ENCODE results near the gene CKAP5. TPM values are rescaled to one million over a fixed set of nuclear protein-coding genes. Genes with fewer than 3 reads are reported as not detected.

CKAP5 gene
- total RNA-seq, 2 donors from 2014 or later = 162 to 211 TPM

DNA sequence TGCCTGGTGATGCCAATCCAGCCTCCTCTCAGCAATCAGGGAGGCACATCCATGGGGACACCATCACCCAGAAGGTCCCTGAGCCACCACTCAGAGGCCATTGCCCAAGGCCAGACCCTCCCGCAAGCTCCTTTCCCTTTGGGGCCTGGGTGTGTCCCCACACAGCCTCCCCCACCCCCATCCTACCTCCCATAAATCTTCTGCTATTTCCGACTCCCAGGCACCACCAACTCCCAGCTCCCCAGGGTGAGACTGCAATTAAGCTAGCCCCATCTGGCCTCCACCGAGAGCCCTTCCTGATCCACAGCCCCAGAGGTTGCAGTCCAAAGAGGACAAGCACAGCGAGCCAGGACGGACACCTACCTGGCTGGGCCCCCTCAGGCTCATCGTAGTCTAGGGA is 152.0 kb downstream of the CKAP5 start:
- H3K4me3 ChIP-seq (ENCODE audit: low read length) = no peak overlapping the region
- 91% methylated on average over 6 of the region's 6 CpGs; no CpG with 5 or more reads in 1 of the 2 experiments for WGBS, 2 experiments (ENCODE audit: insufficient coverage in 1 of 2, insufficient read length in 1 of 2)
- Mint-ChIP-seq H3K27ac (no peak overlapping the region), H3K4me1 (peaks cover 5% of the 10 kb centered on the region), H3K9me3 (no peaks in the 10 kb centered on the region), H3K4me3 (no peak overlapping the region), H3K36me3 (ENCODE audit: low read depth) (peaks cover 19% of the 10 kb centered on the region), H3K27me3 (ENCODE audit: insufficient read depth) (no peaks in the 10 kb centered on the region)
- TF ChIP-seq, protein P1, sequence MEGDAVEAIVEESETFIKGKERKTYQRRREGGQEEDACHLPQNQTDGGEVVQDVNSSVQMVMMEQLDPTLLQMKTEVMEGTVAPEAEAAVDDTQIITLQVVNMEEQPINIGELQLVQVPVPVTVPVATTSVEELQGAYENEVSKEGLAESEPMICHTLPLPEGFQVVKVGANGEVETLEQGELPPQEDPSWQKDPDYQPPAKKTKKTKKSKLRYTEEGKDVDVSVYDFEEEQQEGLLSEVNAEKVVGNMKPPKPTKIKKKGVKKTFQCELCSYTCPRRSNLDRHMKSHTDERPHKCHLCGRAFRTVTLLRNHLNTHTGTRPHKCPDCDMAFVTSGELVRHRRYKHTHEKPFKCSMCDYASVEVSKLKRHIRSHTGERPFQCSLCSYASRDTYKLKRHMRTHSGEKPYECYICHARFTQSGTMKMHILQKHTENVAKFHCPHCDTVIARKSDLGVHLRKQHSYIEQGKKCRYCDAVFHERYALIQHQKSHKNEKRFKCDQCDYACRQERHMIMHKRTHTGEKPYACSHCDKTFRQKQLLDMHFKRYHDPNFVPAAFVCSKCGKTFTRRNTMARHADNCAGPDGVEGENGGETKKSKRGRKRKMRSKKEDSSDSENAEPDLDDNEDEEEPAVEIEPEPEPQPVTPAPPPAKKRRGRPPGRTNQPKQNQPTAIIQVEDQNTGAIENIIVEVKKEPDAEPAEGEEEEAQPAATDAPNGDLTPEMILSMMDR (conservative IDR thresholded peaks at IDR 0.05) = no peak
- no peak for DNase-seq
- no peak overlapping the region for H3K9ac ChIP-seq (ENCODE audit: extremely low read depth, low read length, poor library complexity, severe bottlenecking)
- no peaks in the 10 kb centered on the region for H3K27me3 ChIP-seq (ENCODE audit: control insufficient read depth, insufficient read depth, low read length, poor library complexity, severe bottlenecking)
- peaks cover 33% of the 10 kb centered on the region for H3K36me3 ChIP-seq (ENCODE audit: control insufficient read depth, insufficient read depth, low read length)
- peaks cover 5% of the 10 kb centered on the region for H3K4me1 ChIP-seq (ENCODE audit: control insufficient read depth, insufficient read depth, low read length)
- no peak overlapping the region for H3K27ac ChIP-seq (ENCODE audit: low read depth, low read length)
- H3K9me3 ChIP-seq (ENCODE audit: control insufficient read depth, low read length) = no peaks in the 10 kb centered on the region

DNA sequence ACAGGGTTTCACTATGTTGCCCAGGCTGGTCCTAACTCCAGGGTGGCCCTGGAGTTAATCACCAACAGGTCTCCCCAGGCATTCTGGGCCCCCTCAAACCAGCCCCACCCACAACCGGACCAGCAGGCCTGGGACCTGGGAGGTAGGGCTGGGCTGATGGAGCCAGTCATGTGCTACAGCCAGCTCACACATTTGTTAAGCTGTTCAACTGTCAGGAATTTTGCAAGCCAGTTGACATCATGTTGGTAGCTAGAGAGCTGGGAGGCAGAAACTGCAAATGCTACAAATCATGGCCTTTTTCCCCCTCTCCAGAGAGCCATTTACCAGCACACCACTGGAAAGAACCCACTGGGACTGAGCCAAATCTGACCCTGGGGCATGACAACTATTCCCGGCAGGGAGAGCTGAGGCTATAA is 152.5 kb downstream of the CKAP5 start:
- H3K27ac Mint-ChIP-seq = no peak overlapping the region
- no peak overlapping the region for H3K9ac ChIP-seq (ENCODE audit: extremely low read depth, low read length, poor library complexity, severe bottlenecking)
- H3K9me3 Mint-ChIP-seq = no peaks in the 10 kb centered on the region

More for the DNA sequence above, 152.5 kb downstream of the CKAP5 start:
- no peak overlapping the region for H3K27ac ChIP-seq (ENCODE audit: low read depth, low read length)
- no peaks in the 10 kb centered on the region for H3K27me3 ChIP-seq (ENCODE audit: control insufficient read depth, insufficient read depth, low read length, poor library complexity, severe bottlenecking)
- no peak for DNase-seq
- Mint-ChIP-seq H3K4me3 (no peak overlapping the region), H3K36me3 (ENCODE audit: low read depth) (peaks cover 21% of the 10 kb centered on the region), H3K27me3 (ENCODE audit: insufficient read depth) (no peaks in the 10 kb centered on the region), H3K4me1 (peaks cover 5% of the 10 kb centered on the region)
- H3K36me3 ChIP-seq (ENCODE audit: control insufficient read depth, insufficient read depth, low read length) = peaks cover 33% of the 10 kb centered on the region
- no peaks in the 10 kb centered on the region for H3K9me3 ChIP-seq (ENCODE audit: control insufficient read depth, low read length)
- WGBS, 2 experiments (ENCODE audit: insufficient coverage in 1 of 2, insufficient read length in 1 of 2) = 98% methylated on average over 2 of the region's 2 CpGs; no CpG with 5 or more reads in 1 of the 2 experiments
- H3K4me1 ChIP-seq (ENCODE audit: control insufficient read depth, insufficient read depth, low read length) = peaks cover 5% of the 10 kb centered on the region
- TF ChIP-seq, protein P1 (conservative IDR thresholded peaks at IDR 0.05) = no peak
- H3K4me3 ChIP-seq (ENCODE audit: low read length) = no peak overlapping the region

Small RNA genes within 50 kb of the gene (microRNA-seq; reads per million reads assigned to microRNA genes)
- not detected for gene MIR5582 (ENCODE audit: borderline microRNAs expressed)

Other genes with a start within 250 kb of the CKAP5 start
- gene HARBI1, start 229.1 kb downstream of the CKAP5 start, total RNA-seq = 1 to 10 TPM; 7.5 to 8.4 TPM
- 100 to 1,000 TPM in 1 of 2 donors, 10 to 100 TPM in 1; 96.4 to 130 TPM for gene ATG13, start 228.7 kb downstream of the CKAP5 start, total RNA-seq
- gene ARHGAP1, start 145.7 kb downstream of the CKAP5 start, total RNA-seq = 10 to 100 TPM; 53.4 to 56.6 TPM
- 10 to 100 TPM; 13.2 to 18.9 TPM for gene ZNF408, start 145.2 kb downstream of the CKAP5 start, total RNA-seq
- gene F2, start 127.1 kb downstream of the CKAP5 start, total RNA-seq = 1 to 10 TPM in 1 of 2 donors, under 1 TPM in 1; 0.89 to 1.5 TPM
- 10 to 100 TPM; 12.6 to 13.6 TPM for gene LRP4, start 72.3 kb upstream of the CKAP5 start, total RNA-seq
- 10 to 100 TPM; 46.7 to 57.6 TPM for gene CSTPP1, start 90.5 kb upstream of the CKAP5 start, total RNA-seq

Measured in endodermal cell (in vitro differentiated cells).